C4-2B (cell line): Measurements from ENCODE around the gene RMDN2.

Experiments
- CTCF ChIP-seq: fragments of 450-650 bp; conservative IDR thresholded peaks from 2 replicates; pipeline ENCODE4 v1.5.1; 2017; ENCODE audit warnings: mild to moderate bottlenecking
- ZFX ChIP-seq: fragments of 450-650 bp; IDR thresholded peaks from 2 replicates; pipeline ENCODE4 v1.6.1; 2017

- TF ChIP-seq CTCF (no peak), ZFX (no peak)
These were observed 72.5 kb downstream of the RMDN2 start for GRCh38 chr2:37997629-37998028.
